ENCODE results near the gene ZNF655. TPM values are rescaled to one million over a fixed set of nuclear protein-coding genes. Genes with fewer than 3 reads are reported as not detected.
"Not testable (repeated sequence)": the region's sequence is repeated elsewhere in the genome, so short reads cannot be mapped to it uniquely, and the experiment has no call there.

Gene ZNF655
- total RNA-seq, 2 experiments from 2014 or later, result 57.5 to 58.9 TPM

GRCh38 chr7:99579281-99579955 lies 21.0 kb downstream of the ZNF655 start:
- Mint-ChIP-seq H3K9me3 (no peaks in the 10 kb centered on the region), H3K27ac (peak overlapping the region; percentile 85), H3K4me1 (peaks cover 13% of the 10 kb centered on the region), H3K4me3 (peak overlapping the region; percentile 83), H3K27me3 (no peaks in the 10 kb centered on the region), H3K36me3 (peaks cover 2% of the 10 kb centered on the region)
- DNase-seq, result no peak

- DNase-seq, result peak; percentile 67
Measured at GRCh38 chr7:99579956-99580777, 21.7 kb downstream of the ZNF655 start.

DNA sequence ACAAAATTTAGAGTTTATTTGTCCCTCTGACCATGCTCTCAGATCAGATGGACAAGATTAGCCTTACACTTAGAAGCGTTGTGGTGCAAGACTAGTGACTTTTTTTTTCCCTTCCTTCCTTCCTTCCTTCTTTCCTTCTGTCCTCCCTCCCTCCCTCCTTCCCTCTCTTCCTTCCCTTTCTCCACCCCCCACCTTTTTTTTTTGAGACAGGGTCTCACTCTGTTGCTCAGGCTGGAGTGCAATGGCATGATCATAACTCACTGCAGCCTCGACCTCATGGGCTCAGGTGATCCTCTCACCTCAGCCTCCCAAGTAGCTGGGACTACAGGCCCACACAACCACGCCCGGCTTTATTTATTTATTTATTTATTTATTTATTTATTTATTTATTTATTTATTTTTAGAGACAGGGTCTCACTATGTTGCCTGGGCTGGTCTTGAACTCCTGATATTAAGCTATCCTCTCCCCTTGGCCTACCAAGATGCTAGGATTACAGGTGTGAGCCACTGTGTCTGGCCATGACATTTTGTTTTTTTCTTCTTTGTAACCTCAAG lies 22.4 kb downstream of the ZNF655 start:
- peak overlapping the region; percentile 83 for H3K4me3 Mint-ChIP-seq
- H3K9me3 Mint-ChIP-seq, H3K27me3 Mint-ChIP-seq, DNase-seq, H3K36me3 Mint-ChIP-seq: not testable (repeated sequence)
- peak overlapping the region; percentile 85 for H3K27ac Mint-ChIP-seq
- peaks cover 13% of the 10 kb centered on the region for H3K4me1 Mint-ChIP-seq

More at GRCh38 chr7:99579956-99580777, 21.7 kb downstream of the ZNF655 start:
- H3K27me3 Mint-ChIP-seq, result no peaks in the 10 kb centered on the region
- no peaks in the 10 kb centered on the region for H3K9me3 Mint-ChIP-seq
- H3K4me3 Mint-ChIP-seq, result peak overlapping the region; percentile 83
- H3K36me3 Mint-ChIP-seq, result peaks cover 2% of the 10 kb centered on the region
- H3K4me1 Mint-ChIP-seq, result peaks cover 13% of the 10 kb centered on the region
- H3K27ac Mint-ChIP-seq, result peak overlapping the region; percentile 85

DNA sequence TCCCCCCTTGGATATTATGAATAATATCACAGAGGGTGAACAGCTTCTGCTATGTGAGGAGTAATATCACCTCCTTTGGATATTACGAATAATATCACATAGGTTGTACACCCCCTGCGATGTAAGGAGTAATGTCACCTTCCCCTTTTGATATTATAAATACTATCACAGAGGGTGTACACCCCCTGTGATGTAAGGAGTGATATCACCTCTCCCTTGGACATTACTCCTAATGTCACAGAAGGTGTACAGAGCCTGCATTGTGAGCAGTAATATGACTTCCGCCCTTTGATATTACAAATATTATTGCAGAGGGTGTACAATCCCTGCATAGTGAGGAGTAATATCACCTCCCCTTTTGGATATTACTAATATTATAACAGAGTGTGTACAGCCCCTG lies 30.4 kb downstream of the ZNF655 start:
- Mint-ChIP-seq H3K4me3 (no peak overlapping the region), H3K9me3 (no peaks in the 10 kb centered on the region), H3K27me3 (no peaks in the 10 kb centered on the region), H3K27ac (no peak overlapping the region), H3K4me1 (no peaks in the 10 kb centered on the region), H3K36me3 (no peaks in the 10 kb centered on the region)
- DNase-seq, result no peak

- Mint-ChIP-seq H3K4me1 (no peaks in the 10 kb centered on the region), H3K36me3 (no peaks in the 10 kb centered on the region), H3K27ac (no peak overlapping the region), H3K9me3 (no peaks in the 10 kb centered on the region), H3K4me3 (no peak overlapping the region), H3K27me3 (no peaks in the 10 kb centered on the region)
- DNase-seq, result no peak
Measured at GRCh38 chr7:99594948-99595745, 36.7 kb downstream of the ZNF655 start.

DNA sequence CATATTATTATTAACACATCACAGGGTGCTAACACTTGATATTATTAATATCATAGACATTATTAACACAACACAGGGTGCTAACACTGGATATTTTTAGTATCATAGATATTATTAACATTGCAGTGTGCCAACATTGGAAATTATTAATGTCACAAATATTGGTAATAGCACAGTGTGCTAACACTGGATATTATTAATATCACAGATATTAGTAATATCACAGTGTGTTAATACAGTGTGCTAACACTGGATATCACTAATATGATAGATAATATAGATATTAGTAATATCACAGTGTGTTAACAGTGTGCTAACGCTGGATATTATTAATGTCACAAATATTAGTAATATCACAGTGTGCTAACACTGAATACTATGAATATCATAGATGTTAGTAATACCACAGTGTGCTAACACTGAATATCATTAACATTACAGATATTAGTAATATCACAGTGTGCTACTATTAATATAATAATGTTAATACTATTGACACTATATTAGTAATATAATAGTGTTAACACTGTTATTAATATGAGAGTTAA lies 38.0 kb downstream of the ZNF655 start:
- Mint-ChIP-seq H3K9me3 (no peaks in the 10 kb centered on the region), H3K4me3 (no peak overlapping the region), H3K4me1 (no peaks in the 10 kb centered on the region), H3K36me3 (no peaks in the 10 kb centered on the region), H3K27ac (no peak overlapping the region), H3K27me3 (no peaks in the 10 kb centered on the region)
- DNase-seq, result no peak

- peak; percentile 32 for DNase-seq
- H3K4me1 Mint-ChIP-seq, result peaks cover 4% of the 10 kb centered on the region
- H3K4me3 Mint-ChIP-seq, result no peak within 1 kb of the TSS
- H3K9me3 Mint-ChIP-seq, result no peaks in the 10 kb centered on the region
- no peaks in the 10 kb centered on the region for H3K27me3 Mint-ChIP-seq
- H3K36me3 Mint-ChIP-seq, result no peaks in the 10 kb centered on the region
- no peak within 1 kb of the TSS for H3K27ac Mint-ChIP-seq
Measured at GRCh38 chr7:99597762-99598501, 39.5 kb downstream of the ZNF655 start, which contains the start of gene TMEM225B. TSS of gene TMEM225B (plus strand) at chr7:99598267. CDS start at chr7:99604389, 6,122 bp downstream.

GRCh38 chr7:99599836-99600235 lies 41.4 kb downstream of the ZNF655 start:
- DNase-seq, result no peak
- Mint-ChIP-seq H3K36me3 (no peaks in the 10 kb centered on the region), H3K4me1 (peaks cover 6% of the 10 kb centered on the region), H3K9me3 (no peaks in the 10 kb centered on the region), H3K27me3 (no peaks in the 10 kb centered on the region), H3K27ac (no peak overlapping the region), H3K4me3 (no peak overlapping the region)

DNA sequence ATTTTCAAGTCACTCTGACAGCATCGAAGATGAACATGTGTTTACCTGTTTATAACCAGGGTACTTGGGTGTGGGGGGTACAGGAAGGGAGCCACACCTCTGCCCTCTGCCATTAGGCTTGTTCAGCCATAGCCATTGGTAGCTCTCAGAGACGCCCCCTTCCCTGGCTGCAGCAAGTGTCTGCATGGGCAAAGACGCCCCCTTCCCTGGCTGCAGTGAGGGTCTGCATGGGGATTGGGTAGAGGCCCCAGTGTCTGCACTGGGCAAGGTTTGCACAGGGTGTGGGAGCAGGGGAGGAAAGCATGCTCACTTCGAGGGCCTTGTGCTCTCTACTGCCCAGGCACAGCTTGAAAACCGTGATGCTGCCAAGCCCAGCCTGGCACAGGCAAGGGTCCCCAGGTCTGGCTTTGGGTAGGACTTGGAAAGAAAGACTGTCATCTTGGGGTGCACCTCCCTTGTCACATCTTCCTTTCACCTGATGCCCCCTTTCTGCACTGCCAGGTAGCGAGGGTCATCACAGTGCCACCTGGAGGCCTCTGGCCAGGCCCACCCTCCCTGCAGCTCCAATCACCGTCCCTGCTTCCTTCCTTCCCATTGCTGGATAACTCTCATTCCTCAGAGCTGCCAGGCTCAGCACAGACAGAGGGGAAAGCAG lies 43.3 kb downstream of the ZNF655 start:
- Mint-ChIP-seq H3K4me3 (no peak overlapping the region), H3K9me3 (no peaks in the 10 kb centered on the region), H3K27me3 (no peaks in the 10 kb centered on the region), H3K27ac (no peak overlapping the region), H3K36me3 (no peaks in the 10 kb centered on the region), H3K4me1 (peaks cover 6% of the 10 kb centered on the region)
- no peak for DNase-seq

DNA sequence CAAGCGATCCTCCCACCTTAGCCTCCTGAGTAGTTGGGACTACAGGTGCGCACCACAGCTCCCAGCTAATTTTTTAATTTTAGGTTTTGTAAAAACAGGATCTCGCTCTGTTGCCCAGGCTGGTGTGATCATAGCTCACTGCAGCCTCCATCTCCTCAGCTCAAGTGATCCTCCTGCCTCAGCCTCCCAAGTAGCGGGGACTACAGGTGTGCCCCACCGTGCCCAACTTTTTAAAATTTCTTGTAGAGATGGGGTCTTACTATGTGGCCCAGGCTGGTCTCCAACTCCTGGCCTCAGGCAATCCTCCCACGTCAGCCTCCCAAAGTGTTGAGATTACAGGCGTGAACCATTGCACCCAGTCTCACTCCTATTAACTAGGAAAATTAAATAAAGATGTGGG lies 47.1 kb downstream of the ZNF655 start:
- H3K27me3 Mint-ChIP-seq, result no peaks in the 10 kb centered on the region
- no peak overlapping the region for H3K4me3 Mint-ChIP-seq
- no peaks in the 10 kb centered on the region for H3K9me3 Mint-ChIP-seq
- DNase-seq, result no peak
- H3K4me1 Mint-ChIP-seq, result peaks cover 6% of the 10 kb centered on the region
- H3K27ac Mint-ChIP-seq, result no peak overlapping the region
- H3K36me3 Mint-ChIP-seq, result no peaks in the 10 kb centered on the region

DNA sequence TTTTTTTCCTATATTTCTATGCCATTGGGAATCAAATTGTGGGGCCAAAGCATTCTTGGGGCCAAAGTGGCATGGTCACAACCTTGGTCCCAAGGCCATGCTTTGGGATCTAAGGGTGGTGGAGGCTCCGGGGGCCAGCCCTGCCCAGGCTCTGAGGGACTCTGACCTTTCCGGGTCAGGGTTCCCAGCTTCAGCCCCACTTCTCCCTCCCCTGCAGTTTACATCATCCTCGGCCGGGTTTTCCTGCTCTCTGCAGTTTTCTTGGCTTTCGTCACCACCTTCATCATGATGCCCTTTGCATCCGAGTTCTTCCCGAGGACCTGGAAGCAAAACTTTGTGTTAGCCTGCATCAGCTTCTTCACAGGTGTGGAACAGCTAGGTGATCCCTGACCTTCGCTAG lies 48.1 kb downstream of the ZNF655 start:
- Mint-ChIP-seq H3K4me3 (no peak overlapping the region), H3K4me1 (peaks cover 6% of the 10 kb centered on the region), H3K36me3 (no peaks in the 10 kb centered on the region), H3K27ac (no peak overlapping the region), H3K9me3 (no peaks in the 10 kb centered on the region), H3K27me3 (no peaks in the 10 kb centered on the region)
- DNase-seq, result no peak

- Mint-ChIP-seq H3K27ac (no peak overlapping the region), H3K4me1 (peaks cover 5% of the 10 kb centered on the region), H3K4me3 (no peak overlapping the region), H3K36me3 (no peaks in the 10 kb centered on the region), H3K27me3 (no peaks in the 10 kb centered on the region), H3K9me3 (no peaks in the 10 kb centered on the region)
- DNase-seq, result no peak
Measured at GRCh38 chr7:99607548-99607947, 49.1 kb downstream of the ZNF655 start.

DNA sequence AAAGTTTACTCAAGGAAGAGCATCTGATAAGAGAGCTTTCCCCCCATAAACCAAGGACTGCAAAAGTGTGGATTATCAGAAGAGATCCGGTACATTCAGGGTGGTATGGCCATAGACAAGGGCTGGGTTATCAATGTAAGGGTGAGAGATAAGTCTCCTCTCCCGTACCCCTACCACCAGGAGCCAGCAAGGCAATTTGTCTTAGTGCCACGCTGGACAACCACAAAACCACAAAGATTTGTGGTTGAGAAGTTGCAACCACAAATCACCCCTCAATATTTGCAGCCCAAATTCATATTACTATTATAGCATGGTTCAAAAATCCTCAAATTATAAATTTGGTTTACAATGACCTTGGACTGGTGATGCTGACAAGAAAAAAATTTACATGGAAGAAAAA lies 56.1 kb downstream of the ZNF655 start:
- Mint-ChIP-seq H3K9me3 (no peaks in the 10 kb centered on the region), H3K27ac (no peak overlapping the region), H3K36me3 (peaks cover 26% of the 10 kb centered on the region), H3K4me3 (no peak overlapping the region), H3K27me3 (no peaks in the 10 kb centered on the region), H3K4me1 (peaks cover 35% of the 10 kb centered on the region)
- no peak for DNase-seq

GRCh38 chr7:99615989-99616358 lies 57.5 kb downstream of the ZNF655 start:
- DNase-seq, result no peak
- Mint-ChIP-seq H3K4me3 (peak overlapping the region; percentile 92), H3K36me3 (peaks cover 38% of the 10 kb centered on the region), H3K27me3 (no peaks in the 10 kb centered on the region), H3K27ac (peak overlapping the region; percentile 95), H3K4me1 (peaks cover 45% of the 10 kb centered on the region), H3K9me3 (no peaks in the 10 kb centered on the region)
